ENCODE results near the gene CSF3. TPM values are rescaled to one million over a fixed set of nuclear protein-coding genes. Genes with fewer than 3 reads are reported as not detected.

Gene CSF3
- total RNA-seq, 1 experiment from 2014 or later = not detected

DNA sequence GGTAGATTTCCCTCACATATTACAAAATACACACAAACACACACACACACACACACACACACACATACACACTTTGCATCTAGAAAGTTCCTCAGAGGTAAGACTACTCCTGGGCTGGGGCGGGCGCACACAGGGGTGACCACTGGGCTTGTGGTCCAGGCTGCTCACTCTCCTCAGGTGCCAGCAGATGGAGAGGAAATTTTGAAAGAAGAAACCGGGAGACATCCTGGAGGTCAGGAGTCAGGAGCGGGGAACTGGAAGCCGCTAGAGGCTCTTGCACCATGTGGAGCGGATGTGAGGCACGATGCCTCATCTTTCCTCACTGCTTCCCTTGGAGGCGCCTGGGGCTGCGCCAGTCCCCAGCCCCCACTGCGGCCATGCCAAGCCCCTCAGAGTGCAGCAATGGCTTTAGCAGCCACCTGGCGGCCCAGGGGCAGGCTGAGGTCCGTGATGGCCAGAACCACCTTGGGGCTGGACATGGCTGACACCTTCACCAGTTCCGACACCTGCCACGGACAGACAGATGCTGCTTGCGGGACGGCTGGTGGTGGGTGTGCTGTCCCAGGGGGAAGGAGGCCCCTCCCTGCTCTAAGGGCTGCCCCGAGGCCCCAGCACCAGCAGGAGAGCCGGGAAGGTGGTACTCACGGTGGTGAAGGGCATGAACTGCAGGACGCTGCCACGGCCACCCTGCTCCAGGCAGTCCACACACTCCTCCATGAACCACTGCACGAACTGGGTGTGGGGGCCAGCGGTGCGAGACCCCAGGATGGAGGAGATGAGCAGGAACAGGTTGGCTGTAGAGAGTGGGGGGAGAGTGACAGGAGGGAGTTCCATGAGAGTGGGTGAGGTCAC, 4.1 kb downstream of the CSF3 start (continued):
- TF ChIP-seq, protein P1, sequence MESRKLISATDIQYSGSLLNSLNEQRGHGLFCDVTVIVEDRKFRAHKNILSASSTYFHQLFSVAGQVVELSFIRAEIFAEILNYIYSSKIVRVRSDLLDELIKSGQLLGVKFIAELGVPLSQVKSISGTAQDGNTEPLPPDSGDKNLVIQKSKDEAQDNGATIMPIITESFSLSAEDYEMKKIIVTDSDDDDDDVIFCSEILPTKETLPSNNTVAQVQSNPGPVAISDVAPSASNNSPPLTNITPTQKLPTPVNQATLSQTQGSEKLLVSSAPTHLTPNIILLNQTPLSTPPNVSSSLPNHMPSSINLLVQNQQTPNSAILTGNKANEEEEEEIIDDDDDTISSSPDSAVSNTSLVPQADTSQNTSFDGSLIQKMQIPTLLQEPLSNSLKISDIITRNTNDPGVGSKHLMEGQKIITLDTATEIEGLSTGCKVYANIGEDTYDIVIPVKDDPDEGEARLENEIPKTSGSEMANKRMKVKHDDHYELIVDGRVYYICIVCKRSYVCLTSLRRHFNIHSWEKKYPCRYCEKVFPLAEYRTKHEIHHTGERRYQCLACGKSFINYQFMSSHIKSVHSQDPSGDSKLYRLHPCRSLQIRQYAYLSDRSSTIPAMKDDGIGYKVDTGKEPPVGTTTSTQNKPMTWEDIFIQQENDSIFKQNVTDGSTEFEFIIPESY (IDR thresholded peaks at IDR 0.05; ENCODE audit: extremely low read depth, insufficient replicate concordance, low read length) = no peak
- TF ChIP-seq TCF7L2 (IDR thresholded peaks at IDR 0.05; ENCODE audit: borderline replicate concordance, extremely low read depth, insufficient read depth, insufficient read length) (no peak), CEBPB (IDR thresholded peaks at IDR 0.05; ENCODE audit: low read depth) (no peak)

DNA sequence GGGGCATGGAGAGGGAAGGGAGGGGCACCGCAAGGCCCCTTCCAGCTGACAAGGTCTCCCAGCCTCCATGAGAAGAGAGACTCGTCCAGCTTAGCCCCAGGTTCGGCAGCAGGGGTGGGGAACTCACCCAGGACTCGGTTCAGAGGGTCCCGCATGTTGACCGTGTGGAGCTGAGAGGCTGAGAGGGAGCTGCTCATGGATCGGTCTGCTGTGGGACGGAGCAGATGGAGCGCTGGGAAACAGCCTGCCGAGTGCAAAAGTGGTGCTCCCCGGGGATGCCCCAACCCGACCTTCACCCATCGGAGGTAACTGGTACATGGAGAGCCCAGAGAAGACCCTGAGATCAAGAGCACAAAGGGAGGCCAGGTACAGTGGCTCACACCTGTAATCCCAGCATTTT, 4.9 kb downstream of the CSF3 start:
- ChIA-PET CTCF (interaction anchor here (0.6 kb wide), 1 partner anchor 55 kb away, joined by 3 read pairs; no protein-coding TSS in a partner anchor), POLR2A (no interaction called here), RAD21 (ENCODE audit: low non-redundant PET in 1 of 2, low total read pairs in 2 of 2, uncharacterized antibody in 2 of 2, unreplicated experiment in 2 of 2) (no interaction called here)
- H3K27ac ChIP-seq (ENCODE audit: low read depth, low read length) = no peak overlapping the region
- H3K79me2 ChIP-seq (ENCODE audit: insufficient read depth, low read length) = no peaks in the 10 kb centered on the region
- BruUV-seq (replicated peaks) = no TSS peak
- H3K36me3 ChIP-seq (ENCODE audit: control insufficient read depth in 1 of 2, insufficient read depth in 2 of 2, low read length in 2 of 2) = peaks cover 6 to 23% of the 10 kb centered on the region in 2 experiments; a peak in 3 of 4 replicates
- H3K27me3 ChIP-seq (ENCODE audit: insufficient read depth, low read length) = no peaks in the 10 kb centered on the region
- no peak overlapping the region for H2AFZ ChIP-seq (ENCODE audit: low read depth, low read length, poor library complexity, severe bottlenecking)
- DNase-seq (ENCODE audit: low read depth, low spot score) (no peak), ATAC-seq (no peak)
- H3K4me1 ChIP-seq (ENCODE audit: control insufficient read depth in 1 of 2, insufficient read depth in 2 of 2, low read length in 2 of 2) = peaks cover 2 to 11% of the 10 kb centered on the region in 2 experiments; a peak in 2 of 4 replicates
- no peak overlapping the region for H3K4me3 ChIP-seq (replicated peaks in 1 of 2; ENCODE audit: low read depth in 1 of 2, low read length in 2 of 2)
- H4K20me1 ChIP-seq (ENCODE audit: insufficient read depth) = no peaks in the 10 kb centered on the region
- intact Hi-C loops (cut with micrococcal nuclease) = no loop called here
- H3K9ac ChIP-seq (ENCODE audit: low read length) = no peak overlapping the region
- H3K4me2 ChIP-seq (ENCODE audit: low read length) = no peak overlapping the region
- no peaks in the 10 kb centered on the region for H3K9me2 ChIP-seq (ENCODE audit: insufficient read depth)
- H3K9me3 ChIP-seq (ENCODE audit: control insufficient read depth in 1 of 2, insufficient read depth in 1 of 2, low read depth in 1 of 2, low read length in 2 of 2) = no peaks in the 10 kb centered on the region
- TF ChIP-seq, protein P2, sequence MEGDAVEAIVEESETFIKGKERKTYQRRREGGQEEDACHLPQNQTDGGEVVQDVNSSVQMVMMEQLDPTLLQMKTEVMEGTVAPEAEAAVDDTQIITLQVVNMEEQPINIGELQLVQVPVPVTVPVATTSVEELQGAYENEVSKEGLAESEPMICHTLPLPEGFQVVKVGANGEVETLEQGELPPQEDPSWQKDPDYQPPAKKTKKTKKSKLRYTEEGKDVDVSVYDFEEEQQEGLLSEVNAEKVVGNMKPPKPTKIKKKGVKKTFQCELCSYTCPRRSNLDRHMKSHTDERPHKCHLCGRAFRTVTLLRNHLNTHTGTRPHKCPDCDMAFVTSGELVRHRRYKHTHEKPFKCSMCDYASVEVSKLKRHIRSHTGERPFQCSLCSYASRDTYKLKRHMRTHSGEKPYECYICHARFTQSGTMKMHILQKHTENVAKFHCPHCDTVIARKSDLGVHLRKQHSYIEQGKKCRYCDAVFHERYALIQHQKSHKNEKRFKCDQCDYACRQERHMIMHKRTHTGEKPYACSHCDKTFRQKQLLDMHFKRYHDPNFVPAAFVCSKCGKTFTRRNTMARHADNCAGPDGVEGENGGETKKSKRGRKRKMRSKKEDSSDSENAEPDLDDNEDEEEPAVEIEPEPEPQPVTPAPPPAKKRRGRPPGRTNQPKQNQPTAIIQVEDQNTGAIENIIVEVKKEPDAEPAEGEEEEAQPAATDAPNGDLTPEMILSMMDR (IDR thresholded peaks at IDR 0.05 in 2 of 3, conservative IDR thresholded peaks at IDR 0.05 in 1 of 3; ENCODE audit: borderline replicate concordance in 1 of 3, insufficient read depth in 1 of 3, low read depth in 2 of 3, low read length in 2 of 3) = no peak
- TF ChIP-seq, protein P1 (IDR thresholded peaks at IDR 0.05; ENCODE audit: extremely low read depth, insufficient replicate concordance, low read length) = no peak
- no peak for TF ChIP-seq SIN3A (IDR thresholded peaks at IDR 0.05; ENCODE audit: low read depth)
- no peak for TF ChIP-seq EZH2 (IDR thresholded peaks at IDR 0.05)
- no peak for TF ChIP-seq RAD21 (IDR thresholded peaks at IDR 0.05; ENCODE audit: low read depth)
- no peak for TF ChIP-seq SRF (IDR thresholded peaks at IDR 0.05; ENCODE audit: low read depth)
- TF ChIP-seq EZH2phosphoT487 (IDR thresholded peaks at IDR 0.05; ENCODE audit: borderline replicate concordance) = no peak
- no peak for TF ChIP-seq JUND (IDR thresholded peaks at IDR 0.05)
- no peak for TF ChIP-seq POLR2A (IDR thresholded peaks at IDR 0.05; ENCODE audit: borderline replicate concordance, extremely low read depth, insufficient read depth, insufficient read length)
- TF ChIP-seq, protein P3, sequence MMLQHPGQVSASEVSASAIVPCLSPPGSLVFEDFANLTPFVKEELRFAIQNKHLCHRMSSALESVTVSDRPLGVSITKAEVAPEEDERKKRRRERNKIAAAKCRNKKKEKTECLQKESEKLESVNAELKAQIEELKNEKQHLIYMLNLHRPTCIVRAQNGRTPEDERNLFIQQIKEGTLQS (IDR thresholded peaks at IDR 0.05) = no peak
- no peak for TF ChIP-seq CBX3 (IDR thresholded peaks at IDR 0.05; ENCODE audit: low read depth)
- TF ChIP-seq TCF7L2 (IDR thresholded peaks at IDR 0.05; ENCODE audit: borderline replicate concordance, extremely low read depth, insufficient read depth, insufficient read length) = no peak

Measured in HCT116 (cell line).